Liver (tissue), 3 donors: ENCODE measurements around the gene HIGD1A.
A peak's percentile ranks its signal among the peaks of the same experiment; 100 is the strongest.

Experiments used
- GABPA ChIP-seq, 2 donors: IDR thresholded peaks in 1 of 2; conservative IDR thresholded peaks in 1 of 2; 2 replicates each; pipeline ENCODE4 v1.6.1; 2016; ENCODE audit warnings: antibody characterized with exemption in 2 of 2, mild to moderate bottlenecking in 1 of 2, moderate library complexity in 1 of 2
- MAX ChIP-seq: IDR thresholded peaks from 2 replicates; pipeline ENCODE4 v1.6.1; 2016; ENCODE audit warnings: antibody characterized with exemption
- SP1 ChIP-seq: IDR thresholded peaks from 2 replicates; pipeline ENCODE4 v1.6.1; 2018; ENCODE audit warnings: antibody characterized with exemption, mild to moderate bottlenecking
- TAF1 ChIP-seq: conservative IDR thresholded peaks from 2 replicates; pipeline ENCODE4 v1.6.1; 2016; ENCODE audit warnings: antibody characterized with exemption, mild to moderate bottlenecking
- TF ChIP-seq, protein P1 (sequence below): fragments of 150-350 bp; IDR thresholded peaks from 2 replicates; pipeline ENCODE4 v1.5.1; 2017; ENCODE audit warnings: improper control_type of control experiment, low read depth, low read length; ENCODE audit not compliant: missing input control
- TF ChIP-seq, protein P2 (sequence below): IDR thresholded peaks from 2 replicates; pipeline ENCODE4 v1.6.1; 2016; ENCODE audit warnings: antibody characterized with exemption
- donor health status: healthy.
- donor health status: healthy.

GRCh38 chr3:42755681-42756578 is 48.4 kb downstream of the HIGD1A start:
- TF ChIP-seq GABPA (IDR thresholded peaks at IDR 0.05 in 1 of 2, conservative IDR thresholded peaks at IDR 0.05 in 1 of 2) (peak in 1 of 2 donors; percentile 34), MAX (peak; percentile 97), SP1 (peak; percentile 99), TAF1 (no peak)
- TF ChIP-seq, protein P1, sequence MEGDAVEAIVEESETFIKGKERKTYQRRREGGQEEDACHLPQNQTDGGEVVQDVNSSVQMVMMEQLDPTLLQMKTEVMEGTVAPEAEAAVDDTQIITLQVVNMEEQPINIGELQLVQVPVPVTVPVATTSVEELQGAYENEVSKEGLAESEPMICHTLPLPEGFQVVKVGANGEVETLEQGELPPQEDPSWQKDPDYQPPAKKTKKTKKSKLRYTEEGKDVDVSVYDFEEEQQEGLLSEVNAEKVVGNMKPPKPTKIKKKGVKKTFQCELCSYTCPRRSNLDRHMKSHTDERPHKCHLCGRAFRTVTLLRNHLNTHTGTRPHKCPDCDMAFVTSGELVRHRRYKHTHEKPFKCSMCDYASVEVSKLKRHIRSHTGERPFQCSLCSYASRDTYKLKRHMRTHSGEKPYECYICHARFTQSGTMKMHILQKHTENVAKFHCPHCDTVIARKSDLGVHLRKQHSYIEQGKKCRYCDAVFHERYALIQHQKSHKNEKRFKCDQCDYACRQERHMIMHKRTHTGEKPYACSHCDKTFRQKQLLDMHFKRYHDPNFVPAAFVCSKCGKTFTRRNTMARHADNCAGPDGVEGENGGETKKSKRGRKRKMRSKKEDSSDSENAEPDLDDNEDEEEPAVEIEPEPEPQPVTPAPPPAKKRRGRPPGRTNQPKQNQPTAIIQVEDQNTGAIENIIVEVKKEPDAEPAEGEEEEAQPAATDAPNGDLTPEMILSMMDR = peak; percentile 27
- TF ChIP-seq, protein P2, sequence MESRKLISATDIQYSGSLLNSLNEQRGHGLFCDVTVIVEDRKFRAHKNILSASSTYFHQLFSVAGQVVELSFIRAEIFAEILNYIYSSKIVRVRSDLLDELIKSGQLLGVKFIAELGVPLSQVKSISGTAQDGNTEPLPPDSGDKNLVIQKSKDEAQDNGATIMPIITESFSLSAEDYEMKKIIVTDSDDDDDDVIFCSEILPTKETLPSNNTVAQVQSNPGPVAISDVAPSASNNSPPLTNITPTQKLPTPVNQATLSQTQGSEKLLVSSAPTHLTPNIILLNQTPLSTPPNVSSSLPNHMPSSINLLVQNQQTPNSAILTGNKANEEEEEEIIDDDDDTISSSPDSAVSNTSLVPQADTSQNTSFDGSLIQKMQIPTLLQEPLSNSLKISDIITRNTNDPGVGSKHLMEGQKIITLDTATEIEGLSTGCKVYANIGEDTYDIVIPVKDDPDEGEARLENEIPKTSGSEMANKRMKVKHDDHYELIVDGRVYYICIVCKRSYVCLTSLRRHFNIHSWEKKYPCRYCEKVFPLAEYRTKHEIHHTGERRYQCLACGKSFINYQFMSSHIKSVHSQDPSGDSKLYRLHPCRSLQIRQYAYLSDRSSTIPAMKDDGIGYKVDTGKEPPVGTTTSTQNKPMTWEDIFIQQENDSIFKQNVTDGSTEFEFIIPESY = peak; percentile 96
